ENCODE measurements around the gene GMPPB. TPM values are rescaled to one million over a fixed set of nuclear protein-coding genes. Genes with fewer than 3 reads are reported as not detected.

Gene GMPPB
- polyA plus RNA-seq, 1 donor (not counting 4 experiments of a cell fraction or from before 2014, with no cell fraction given), result 17.4 TPM

- peaks cover 0 to 17% of the 10 kb centered on the region in 2 experiments for H3K36me3 ChIP-seq (ENCODE audit: control insufficient read depth in 2 of 2, extremely low read depth in 1 of 2, insufficient read depth in 2 of 2, low read length in 2 of 2)
These were observed 8.8 kb downstream of the GMPPB start for GRCh38 chr3:49714728-49715550.

GRCh38 chr3:49713336-49714105 is 10.2 kb downstream of the GMPPB start:
- Histone ChIP-seq H2AFZ (ENCODE audit: control insufficient read depth, low read length) (no peak overlapping the region), H3K9me1 (ENCODE audit: control insufficient read depth, extremely low read depth, insufficient read depth, low read length) (no peaks in the 10 kb centered on the region), H3K79me2 (ENCODE audit: control insufficient read depth, insufficient read depth, low read length) (no peaks in the 10 kb centered on the region), H3K27ac (ENCODE audit: control insufficient read depth, insufficient read depth, low read length) (no peak overlapping the region), H3K36me3 (ENCODE audit: control insufficient read depth in 2 of 2, extremely low read depth in 1 of 2, insufficient read depth in 2 of 2, low read length in 2 of 2) (peaks cover 0 to 17% of the 10 kb centered on the region in 2 experiments), H3K4me1 (ENCODE audit: control insufficient read depth, extremely low read depth, insufficient read depth, low read length) (peaks cover 10% of the 10 kb centered on the region), H3K9me3 (ENCODE audit: control insufficient read depth, low read depth, low read length) (no peaks in the 10 kb centered on the region), H4K20me1 (ENCODE audit: control insufficient read depth, extremely low read depth, insufficient read depth, low read length) (peaks cover 2% of the 10 kb centered on the region), H3K4me2 (ENCODE audit: control insufficient read depth, extremely low read depth, insufficient read depth, low read depth, low read length) (no peak overlapping the region), H3K4me3 (ENCODE audit: control insufficient read depth in 2 of 3, extremely low read depth in 1 of 3, insufficient read depth in 2 of 3, low read depth in 1 of 3, low read length in 3 of 3) (no peak overlapping the region), H3K27me3 (ENCODE audit: control insufficient read depth, extremely low read depth, insufficient read depth, low read length) (no peaks in the 10 kb centered on the region), H3K9ac (ENCODE audit: control insufficient read depth, extremely low read depth, insufficient read depth, low read length) (no peak overlapping the region)
- dilution Hi-C loops (cut with MboI; ENCODE audit: extremely low pct_ligation_motif_present, low sequenced_read_pairs), result no loop called here
- DNase-seq (ENCODE audit: low read depth, low spot score) (no peak), FAIRE-seq (no peak)
- TF ChIP-seq EZH2 (IDR thresholded peaks at IDR 0.05; ENCODE audit: low read length) (no peak), CTCF (optimal IDR thresholded peaks at IDR 0.05 in 1 of 3, IDR thresholded peaks at IDR 0.05 in 1 of 3, conservative IDR thresholded peaks at IDR 0.05 in 1 of 3; ENCODE audit: extremely low read depth in 1 of 3, insufficient read depth in 2 of 3, low read length in 3 of 3) (no peak)

More at GRCh38 chr3:49714728-49715550, 8.8 kb downstream of the GMPPB start:
- no peaks in the 10 kb centered on the region for H3K9me3 ChIP-seq (ENCODE audit: control insufficient read depth, low read depth, low read length)
- FAIRE-seq (no peak), DNase-seq (ENCODE audit: low read depth, low spot score) (no peak)
- H3K27ac ChIP-seq (ENCODE audit: control insufficient read depth, insufficient read depth, low read length), result no peak overlapping the region
- dilution Hi-C loops (cut with MboI; ENCODE audit: extremely low pct_ligation_motif_present, low sequenced_read_pairs), result no loop called here
- H3K27me3 ChIP-seq (ENCODE audit: control insufficient read depth, extremely low read depth, insufficient read depth, low read length), result no peaks in the 10 kb centered on the region
- no peak overlapping the region for H3K9ac ChIP-seq (ENCODE audit: control insufficient read depth, extremely low read depth, insufficient read depth, low read length)
- TF ChIP-seq CTCF (optimal IDR thresholded peaks at IDR 0.05 in 1 of 3, IDR thresholded peaks at IDR 0.05 in 1 of 3, conservative IDR thresholded peaks at IDR 0.05 in 1 of 3; ENCODE audit: extremely low read depth in 1 of 3, insufficient read depth in 2 of 3, low read length in 3 of 3) (no peak), EZH2 (IDR thresholded peaks at IDR 0.05; ENCODE audit: low read length) (no peak)
- no peak overlapping the region for H3K4me3 ChIP-seq (ENCODE audit: control insufficient read depth in 2 of 3, extremely low read depth in 1 of 3, insufficient read depth in 2 of 3, low read depth in 1 of 3, low read length in 3 of 3)
- no peak overlapping the region for H2AFZ ChIP-seq (ENCODE audit: control insufficient read depth, low read length)
- peaks cover 17% of the 10 kb centered on the region for H3K4me1 ChIP-seq (ENCODE audit: control insufficient read depth, extremely low read depth, insufficient read depth, low read length)
- H3K9me1 ChIP-seq (ENCODE audit: control insufficient read depth, extremely low read depth, insufficient read depth, low read length), result no peaks in the 10 kb centered on the region
- H3K79me2 ChIP-seq (ENCODE audit: control insufficient read depth, insufficient read depth, low read length), result no peaks in the 10 kb centered on the region
- no peak overlapping the region for H3K4me2 ChIP-seq (ENCODE audit: control insufficient read depth, extremely low read depth, insufficient read depth, low read depth, low read length)
- peaks cover 10% of the 10 kb centered on the region for H4K20me1 ChIP-seq (ENCODE audit: control insufficient read depth, extremely low read depth, insufficient read depth, low read length)

Data from keratinocyte (primary cell).